GM12873 (cell line): ENCODE data around the gene ANKRD44.

ENCODE experiments used
- TF ChIP-seq, protein P1 (sequence below): IDR thresholded peaks from 2 replicates; pipeline ENCODE4 v1.5.1; 2012; ENCODE audit warnings: low read depth, mild to moderate bottlenecking, moderate library complexity, low read length, control low read depth; ENCODE audit not compliant: insufficient read depth; ENCODE audit errors: missing control alignments

The ANKRD44 gene

DNA sequence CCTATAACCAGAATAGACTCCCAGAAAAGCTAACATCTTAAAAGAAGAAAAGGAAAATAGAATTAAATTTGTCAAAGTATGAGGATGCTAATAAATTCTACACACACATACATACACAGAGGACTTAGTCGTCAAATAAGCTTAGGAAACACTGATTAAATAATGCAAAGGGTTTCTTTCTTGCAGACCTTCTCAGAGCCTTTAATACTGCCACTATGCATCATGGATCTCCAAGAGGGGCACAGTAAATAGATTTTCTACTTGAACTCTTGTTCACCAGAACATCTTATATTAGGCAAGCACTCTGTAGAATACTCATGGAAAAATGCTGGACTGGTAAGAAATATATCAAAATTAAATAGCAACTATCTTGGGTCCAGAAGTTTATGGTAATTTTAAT lies 69.4 kb downstream of the ANKRD44 start:
- TF ChIP-seq, protein P1, sequence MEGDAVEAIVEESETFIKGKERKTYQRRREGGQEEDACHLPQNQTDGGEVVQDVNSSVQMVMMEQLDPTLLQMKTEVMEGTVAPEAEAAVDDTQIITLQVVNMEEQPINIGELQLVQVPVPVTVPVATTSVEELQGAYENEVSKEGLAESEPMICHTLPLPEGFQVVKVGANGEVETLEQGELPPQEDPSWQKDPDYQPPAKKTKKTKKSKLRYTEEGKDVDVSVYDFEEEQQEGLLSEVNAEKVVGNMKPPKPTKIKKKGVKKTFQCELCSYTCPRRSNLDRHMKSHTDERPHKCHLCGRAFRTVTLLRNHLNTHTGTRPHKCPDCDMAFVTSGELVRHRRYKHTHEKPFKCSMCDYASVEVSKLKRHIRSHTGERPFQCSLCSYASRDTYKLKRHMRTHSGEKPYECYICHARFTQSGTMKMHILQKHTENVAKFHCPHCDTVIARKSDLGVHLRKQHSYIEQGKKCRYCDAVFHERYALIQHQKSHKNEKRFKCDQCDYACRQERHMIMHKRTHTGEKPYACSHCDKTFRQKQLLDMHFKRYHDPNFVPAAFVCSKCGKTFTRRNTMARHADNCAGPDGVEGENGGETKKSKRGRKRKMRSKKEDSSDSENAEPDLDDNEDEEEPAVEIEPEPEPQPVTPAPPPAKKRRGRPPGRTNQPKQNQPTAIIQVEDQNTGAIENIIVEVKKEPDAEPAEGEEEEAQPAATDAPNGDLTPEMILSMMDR, result no peak

DNA sequence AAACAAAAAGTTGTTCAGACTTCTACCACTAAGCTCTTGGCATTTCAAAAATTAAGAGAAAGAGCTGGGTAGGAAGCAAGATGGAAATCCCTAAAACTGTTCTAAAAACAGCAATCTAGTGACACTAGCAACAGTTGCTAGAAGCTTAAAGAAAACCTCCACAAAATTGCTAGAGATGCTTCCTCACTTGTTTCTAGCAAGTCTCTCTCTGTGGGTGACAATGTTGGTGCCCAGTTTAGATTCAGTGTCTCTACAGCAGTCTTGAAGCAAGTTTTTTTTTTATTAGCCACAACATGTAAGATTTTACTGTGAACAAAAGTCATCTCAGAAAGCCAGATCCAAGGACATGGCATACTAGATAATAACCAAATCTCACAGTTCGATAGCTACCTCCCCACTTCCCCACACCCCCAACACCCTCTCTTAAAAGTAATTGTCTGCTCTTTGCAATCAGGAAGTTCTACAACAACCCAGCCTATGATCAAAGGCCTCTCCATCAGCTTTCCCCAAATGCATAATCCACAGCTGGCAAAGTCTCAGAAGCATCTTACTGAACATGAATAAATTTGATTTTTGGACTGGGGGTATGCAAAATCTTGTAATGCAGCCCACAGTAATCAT lies 70.0 kb downstream of the ANKRD44 start:
- TF ChIP-seq, protein P1, result no peak

DNA sequence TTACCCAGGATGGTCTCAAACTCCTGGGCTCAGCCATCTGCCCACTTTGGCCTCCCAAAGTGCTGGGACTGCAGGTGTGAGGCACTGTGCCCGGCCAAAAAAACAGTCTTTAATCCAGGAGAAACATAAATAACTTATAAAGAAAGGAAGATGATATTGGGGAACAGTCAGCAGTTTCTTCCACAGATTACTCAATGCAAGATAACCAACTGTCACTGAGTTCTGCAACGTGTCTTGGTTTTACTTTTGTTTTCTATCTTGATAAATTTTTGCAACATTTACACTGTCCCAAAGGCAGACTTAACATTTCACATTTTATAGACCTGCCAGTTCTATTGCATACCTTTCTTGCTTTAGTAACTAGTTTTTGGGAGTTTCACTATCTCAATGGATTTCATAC lies 71.1 kb downstream of the ANKRD44 start:
- TF ChIP-seq, protein P1, result no peak

DNA sequence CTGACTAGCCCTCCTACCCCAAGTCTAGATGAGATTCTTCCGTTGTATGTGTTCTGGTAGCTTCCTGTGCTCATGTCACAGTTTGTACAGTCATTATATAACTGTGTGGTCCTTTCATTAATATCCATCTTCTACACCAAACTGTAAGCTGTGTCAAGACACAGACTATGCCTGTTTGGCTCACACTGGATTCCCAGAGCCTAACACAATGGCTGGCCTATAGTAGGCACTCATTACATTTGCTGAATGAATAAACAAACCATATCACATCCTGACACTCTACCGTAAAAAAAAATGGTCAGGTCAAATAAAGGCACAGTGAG lies 72.6 kb downstream of the ANKRD44 start:
- TF ChIP-seq, protein P1, result no peak

DNA sequence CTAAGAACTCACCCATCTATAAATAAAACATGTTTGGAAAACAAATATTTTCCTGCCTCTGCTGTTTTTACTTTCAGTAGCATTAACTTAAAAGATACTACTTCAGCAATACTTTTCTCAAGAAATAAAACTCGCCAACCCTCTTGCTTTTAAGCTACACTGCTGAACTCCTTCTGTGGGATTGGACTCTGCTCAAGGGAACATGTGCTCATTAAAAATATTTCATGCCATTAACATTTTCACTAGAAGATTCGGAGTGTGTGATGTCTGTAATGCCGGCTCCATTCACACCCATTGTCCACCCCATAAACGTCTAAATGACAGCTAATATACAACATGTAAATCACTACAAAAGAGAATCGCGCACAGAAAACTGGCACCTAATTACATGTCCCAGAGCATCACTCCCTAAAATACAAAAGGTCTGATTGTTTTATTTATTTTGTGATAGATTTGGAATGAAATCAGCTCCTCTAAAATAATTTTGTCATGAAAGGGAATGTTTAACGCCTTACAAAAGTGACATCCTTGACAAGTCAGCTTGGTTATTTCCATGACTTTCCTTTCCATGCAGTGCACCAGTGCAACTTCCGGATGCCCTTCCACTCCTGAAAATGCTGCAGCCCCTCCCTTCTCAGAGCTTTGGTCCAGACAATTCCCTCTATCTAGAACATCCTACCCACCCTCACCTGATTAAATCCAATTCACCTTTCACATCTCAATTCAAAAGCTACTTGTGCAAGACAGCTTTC lies 73.1 kb downstream of the ANKRD44 start:
- TF ChIP-seq, protein P1, result no peak

DNA sequence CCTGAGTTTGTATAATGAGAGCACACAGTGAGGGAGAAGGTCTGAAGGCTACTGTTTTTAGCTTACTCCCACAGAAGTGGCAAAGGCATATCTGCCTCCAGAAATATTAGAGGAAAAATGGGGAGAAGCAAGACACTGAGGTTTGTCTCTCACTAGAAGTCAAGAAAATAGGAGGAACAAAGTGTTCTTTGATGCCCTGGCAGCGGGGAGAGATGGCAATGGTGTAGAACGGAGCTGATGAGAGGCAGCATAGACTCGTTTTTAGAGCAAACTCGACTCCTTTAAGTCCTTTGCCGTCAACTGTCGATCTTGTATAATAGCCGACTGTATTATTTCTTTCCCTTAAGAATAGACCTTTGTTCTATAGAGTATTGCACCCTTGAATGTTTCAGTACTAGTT lies 73.8 kb downstream of the ANKRD44 start:
- TF ChIP-seq, protein P1, result no peak

DNA sequence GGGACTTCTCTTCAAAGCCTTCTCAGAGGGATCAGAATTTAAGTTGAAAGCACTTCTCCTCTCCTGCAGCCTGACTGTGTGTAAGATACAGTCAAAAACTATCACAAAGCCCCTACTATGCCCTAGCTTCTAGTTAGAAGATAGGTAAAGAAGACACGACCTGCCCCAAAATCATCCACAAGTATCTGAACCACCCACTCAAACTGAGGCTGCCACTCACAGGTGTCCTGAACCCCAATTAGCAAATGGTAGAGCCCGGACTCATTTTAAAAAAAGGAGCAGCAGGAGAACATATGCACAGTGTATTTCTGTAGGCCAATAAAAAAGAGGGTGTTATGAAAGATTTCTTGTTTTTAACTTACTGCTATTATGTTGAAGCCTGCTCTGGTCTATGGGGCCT lies 74.4 kb downstream of the ANKRD44 start:
- TF ChIP-seq, protein P1, result no peak
